Osteoblast (primary cell): ENCODE results near the gene DCLRE1B. TPM values are rescaled to one million over a fixed set of nuclear protein-coding genes. Genes with fewer than 3 reads are reported as not detected.

Experiments used
- DNase-seq: peaks from one replicate; pipeline ENCODE4 v3.0.0; 2011; ENCODE audit warnings: low spot score, mixed read lengths; ENCODE audit not compliant: insufficient read length; ENCODE audit errors: missing footprints
- H2AFZ ChIP-seq: 2 replicates; pipeline ENCODE4 v1.6.0; 2011; ENCODE audit warnings: mild to moderate bottlenecking, low read length
- H3K27ac ChIP-seq: 2 replicates; pipeline ENCODE4 v1.5.1; 2011; ENCODE audit warnings: mild to moderate bottlenecking, low read depth, low read length, moderate library complexity
- H3K27me3 ChIP-seq: 2 replicates; pipeline ENCODE4 v1.6.0; 2012; ENCODE audit warnings: mild to moderate bottlenecking, control low read depth, inconsistent platforms, low read length, moderate library complexity; ENCODE audit not compliant: insufficient read depth
- H3K36me3 ChIP-seq: 2 replicates; pipeline ENCODE4 v1.5.1; 2011; ENCODE audit warnings: mild to moderate bottlenecking, low read length, control low read depth, moderate library complexity; ENCODE audit not compliant: insufficient read depth
- H3K4me1 ChIP-seq: 2 replicates; pipeline ENCODE4 v1.5.1; 2011; ENCODE audit warnings: mild to moderate bottlenecking, low read length, control low read depth, moderate library complexity; ENCODE audit not compliant: insufficient read depth
- H3K4me2 ChIP-seq: 2 replicates; pipeline ENCODE4 v1.6.0; 2011; ENCODE audit warnings: mild to moderate bottlenecking, low read length; ENCODE audit not compliant: insufficient read depth
- H3K4me3 ChIP-seq: fragments of 200-600 bp; sonication (generic); 3 replicates; pipeline ENCODE4 v1.5.1; 2012; ENCODE audit warnings: mild to moderate bottlenecking, low read length, inconsistent platforms; ENCODE audit not compliant: insufficient read depth
- H3K79me2 ChIP-seq: 2 replicates; pipeline ENCODE4 v1.6.0; 2012; ENCODE audit warnings: mild to moderate bottlenecking, low read length, control low read depth, inconsistent platforms; ENCODE audit not compliant: insufficient read depth
- H3K9me3 ChIP-seq: 2 replicates; pipeline ENCODE4 v1.5.1; 2011; ENCODE audit warnings: low read depth, low read length, control low read depth
- H4K20me1 ChIP-seq: 2 replicates; pipeline ENCODE4 v1.6.0; 2012; ENCODE audit warnings: mild to moderate bottlenecking, low read length, control low read depth; ENCODE audit not compliant: insufficient read depth
- CTCF ChIP-seq: IDR thresholded peaks from 2 replicates; pipeline ENCODE4 v1.5.1; 2011; ENCODE audit warnings: mild to moderate bottlenecking, low read depth, low read length, moderate library complexity; ENCODE audit errors: extremely low read depth
- total RNA-seq: library from RNA; depleted of rRNA; stranded (reverse); fragments of >200 nt; gene quantifications from 2 replicates; pipeline ENCODE4 v1.2.3, GENCODE V29; 2012

Gene DCLRE1B
- total RNA-seq, 1 donor = 3.6 TPM

GRCh38 chr1:113941245-113941559 lies 36.1 kb downstream of the DCLRE1B start:
- H3K27me3 ChIP-seq = no peaks in the 10 kb centered on the region
- DNase-seq = no peak
- H3K79me2 ChIP-seq = peaks cover 83% of the 10 kb centered on the region
- no peak overlapping the region for H3K4me3 ChIP-seq
- peaks cover 13% of the 10 kb centered on the region for H3K36me3 ChIP-seq
- H2AFZ ChIP-seq = no peak overlapping the region
- no peak for TF ChIP-seq CTCF
- H3K9me3 ChIP-seq = no peaks in the 10 kb centered on the region
- H3K4me2 ChIP-seq = no peak overlapping the region
- H4K20me1 ChIP-seq = peaks cover 26% of the 10 kb centered on the region
- H3K27ac ChIP-seq = no peak overlapping the region
- no peaks in the 10 kb centered on the region for H3K4me1 ChIP-seq

- Histone ChIP-seq H2AFZ (no peak overlapping the region), H3K4me1 (peaks cover 4% of the 10 kb centered on the region), H3K36me3 (peaks cover 13% of the 10 kb centered on the region), H3K27me3 (no peaks in the 10 kb centered on the region), H3K4me2 (no peak overlapping the region), H3K9me3 (no peaks in the 10 kb centered on the region), H3K27ac (no peak overlapping the region), H3K79me2 (peaks cover 82% of the 10 kb centered on the region), H3K4me3 (no peak overlapping the region), H4K20me1 (peaks cover 15% of the 10 kb centered on the region)
- no peak for TF ChIP-seq CTCF
- no peak for DNase-seq
Measured at GRCh38 chr1:113942527-113942926, 37.4 kb downstream of the DCLRE1B start.

- Histone ChIP-seq H3K9me3 (no peaks in the 10 kb centered on the region), H2AFZ (no peak overlapping the region), H3K79me2 (peaks cover 82% of the 10 kb centered on the region), H3K4me1 (peaks cover 4% of the 10 kb centered on the region), H3K27ac (no peak overlapping the region), H4K20me1 (peaks cover 11% of the 10 kb centered on the region), H3K36me3 (peaks cover 13% of the 10 kb centered on the region), H3K27me3 (no peaks in the 10 kb centered on the region), H3K4me2 (no peak overlapping the region), H3K4me3 (no peak overlapping the region)
- DNase-seq = no peak
- no peak for TF ChIP-seq CTCF
Measured at GRCh38 chr1:113943028-113943811, 38.1 kb downstream of the DCLRE1B start.

- Histone ChIP-seq H2AFZ (no peak overlapping the region), H3K27me3 (no peaks in the 10 kb centered on the region), H3K4me1 (peaks cover 4% of the 10 kb centered on the region), H3K4me2 (no peak overlapping the region), H3K79me2 (peaks cover 77% of the 10 kb centered on the region), H4K20me1 (peaks cover 5% of the 10 kb centered on the region), H3K27ac (no peak overlapping the region), H3K36me3 (peaks cover 11% of the 10 kb centered on the region), H3K4me3 (no peak overlapping the region), H3K9me3 (no peaks in the 10 kb centered on the region)
- TF ChIP-seq CTCF = no peak
- no peak for DNase-seq
Measured at GRCh38 chr1:113945329-113945728, 40.2 kb downstream of the DCLRE1B start.
